Activated CD4-positive, alpha-beta T cell treated with anti-CD3 and anti-CD28 coated beads, Interleukin-2, amount 10 ng/mL, durations not matched to agents 7 days and 5 days (primary cell): Measurements from ENCODE around the gene AKIRIN1. TPM values are rescaled to one million over a fixed set of nuclear protein-coding genes. Genes with fewer than 3 reads are reported as not detected.
"Not testable (repeated sequence)": the region's sequence is repeated elsewhere in the genome, so short reads cannot be mapped to it uniquely, and the experiment has no call there.

Experiments used
- CTCF ChIA-PET: fragments of 350-600 bp; sonication (Branson Sonifier 250); formaldehyde crosslinking; loops from one replicate; lab custom pipeline; 2021; ENCODE audit warnings: antibody characterized with exemption; lab: Charles Lee
- POLR2A ChIA-PET: fragments of 350-600 bp; sonication (Branson Sonifier 250); formaldehyde crosslinking; loops from one replicate; lab custom pipeline; 2021; ENCODE audit warnings: antibody characterized with exemption; lab: Charles Lee
- DNase-seq: peaks from one replicate; pipeline ENCODE4 v3.0.0-alpha.2; 2020
- H3K27ac Mint-ChIP-seq: one replicate; pipeline ENCODE4 v1.8.0; 2021; ENCODE audit warnings: mild to moderate bottlenecking, moderate library complexity, mixed read lengths
- H3K27me3 Mint-ChIP-seq: one replicate; pipeline ENCODE4 v1.8.0; 2021; ENCODE audit warnings: mixed read lengths
- H3K36me3 Mint-ChIP-seq: one replicate; pipeline ENCODE4 v1.8.0; 2021; ENCODE audit warnings: low read depth, mixed read lengths
- H3K4me1 Mint-ChIP-seq: one replicate; pipeline ENCODE4 v1.8.0; 2021; ENCODE audit warnings: mixed read lengths
- H3K4me3 Mint-ChIP-seq: one replicate; pipeline ENCODE4 v1.8.0; 2021; ENCODE audit warnings: mild to moderate bottlenecking, moderate library complexity, mixed read lengths
- H3K9me3 Mint-ChIP-seq: one replicate; pipeline ENCODE4 v1.8.0; 2021; ENCODE audit warnings: mixed read lengths
- total RNA-seq, 2 experiments: library from RNA; stranded (reverse); gene quantifications; one replicate each; pipeline ENCODE4 v1.2.3, GENCODE V29; 2021

The AKIRIN1 gene
- total RNA-seq, 2 experiments from 2014 or later: 61.2 to 74.5 TPM

- CTCF ChIA-PET: interaction anchor here (0.6 kb wide), 1 partner anchor 16 kb away, joined by 3 read pairs; no protein-coding TSS in a partner anchor
- H3K4me1 Mint-ChIP-seq: not testable (repeated sequence)
Measured at GRCh38 chr1:39055213-39055710, 64.2 kb downstream of the AKIRIN1 start.

More at GRCh38 chr1:39055213-39055710, 64.2 kb downstream of the AKIRIN1 start:
- H3K27ac Mint-ChIP-seq, H3K9me3 Mint-ChIP-seq, H3K27me3 Mint-ChIP-seq, H3K36me3 Mint-ChIP-seq, H3K4me3 Mint-ChIP-seq, DNase-seq, POLR2A ChIA-PET: not testable (repeated sequence)

Other genes starting within 250 kb of the AKIRIN1 start
- gene RRAGC, start 131.5 kb upstream of the AKIRIN1 start, total RNA-seq: 10 to 100 TPM; 17.2 to 17.5 TPM
- 10 to 100 TPM; 40.7 TPM for gene MYCBP, start 117.9 kb upstream of the AKIRIN1 start, total RNA-seq
- gene GJA9, start 109.7 kb upstream of the AKIRIN1 start, total RNA-seq: not detected
- not detected for gene RHBDL2, start 49.4 kb upstream of the AKIRIN1 start, total RNA-seq
- gene NDUFS5, start 35.1 kb downstream of the AKIRIN1 start, total RNA-seq: 100 to 1,000 TPM; 125 to 148 TPM
- 100 to 1,000 TPM; 375 to 395 TPM for gene MACF1, start 213.4 kb downstream of the AKIRIN1 start, total RNA-seq